Epithelial cell of esophagus (primary cell): ENCODE results near the gene LSG1.
A peak's percentile ranks its signal among the peaks of the same experiment; 100 is the strongest.

Experiments
- DNase-seq: peaks from one replicate; pipeline ENCODE4 v3.0.0; 2010; ENCODE audit warnings: low read depth
- H3K4me3 ChIP-seq: 2 replicates; pipeline ENCODE4 v1.5.1; 2011; ENCODE audit warnings: mild to moderate bottlenecking, low read length, control low read depth
- TF ChIP-seq, protein P1 (sequence below): IDR thresholded peaks from 2 replicates; pipeline ENCODE4 v1.5.1; 2011; ENCODE audit warnings: low read depth, mild to moderate bottlenecking, low read length, control low read depth, inconsistent platforms; ENCODE audit not compliant: insufficient read depth; ENCODE audit errors: missing control alignments

Gene LSG1

DNA sequence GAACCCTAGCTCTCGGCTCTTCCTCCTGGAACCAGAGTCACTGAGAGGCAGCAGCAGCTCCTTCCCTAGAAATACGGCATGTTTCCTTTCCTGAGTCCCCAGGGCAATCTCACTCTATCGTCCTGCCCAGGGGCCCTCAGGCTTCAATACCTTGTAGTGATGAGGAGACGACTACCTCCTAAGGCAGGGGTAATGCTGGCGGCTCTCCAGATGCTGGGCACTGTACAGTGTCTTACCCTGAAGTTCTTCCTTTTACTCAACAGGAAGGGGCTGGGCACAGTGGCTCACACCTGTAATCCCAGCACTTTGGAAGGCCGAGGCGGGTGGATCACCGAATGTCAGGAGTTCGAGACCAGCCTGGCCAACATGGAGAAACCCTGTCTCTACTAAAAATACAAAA, 52.2 kb downstream of the LSG1 start:
- no peak for DNase-seq
- H3K4me3 ChIP-seq: no peak overlapping the region
- TF ChIP-seq, protein P1, sequence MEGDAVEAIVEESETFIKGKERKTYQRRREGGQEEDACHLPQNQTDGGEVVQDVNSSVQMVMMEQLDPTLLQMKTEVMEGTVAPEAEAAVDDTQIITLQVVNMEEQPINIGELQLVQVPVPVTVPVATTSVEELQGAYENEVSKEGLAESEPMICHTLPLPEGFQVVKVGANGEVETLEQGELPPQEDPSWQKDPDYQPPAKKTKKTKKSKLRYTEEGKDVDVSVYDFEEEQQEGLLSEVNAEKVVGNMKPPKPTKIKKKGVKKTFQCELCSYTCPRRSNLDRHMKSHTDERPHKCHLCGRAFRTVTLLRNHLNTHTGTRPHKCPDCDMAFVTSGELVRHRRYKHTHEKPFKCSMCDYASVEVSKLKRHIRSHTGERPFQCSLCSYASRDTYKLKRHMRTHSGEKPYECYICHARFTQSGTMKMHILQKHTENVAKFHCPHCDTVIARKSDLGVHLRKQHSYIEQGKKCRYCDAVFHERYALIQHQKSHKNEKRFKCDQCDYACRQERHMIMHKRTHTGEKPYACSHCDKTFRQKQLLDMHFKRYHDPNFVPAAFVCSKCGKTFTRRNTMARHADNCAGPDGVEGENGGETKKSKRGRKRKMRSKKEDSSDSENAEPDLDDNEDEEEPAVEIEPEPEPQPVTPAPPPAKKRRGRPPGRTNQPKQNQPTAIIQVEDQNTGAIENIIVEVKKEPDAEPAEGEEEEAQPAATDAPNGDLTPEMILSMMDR: no peak

DNA sequence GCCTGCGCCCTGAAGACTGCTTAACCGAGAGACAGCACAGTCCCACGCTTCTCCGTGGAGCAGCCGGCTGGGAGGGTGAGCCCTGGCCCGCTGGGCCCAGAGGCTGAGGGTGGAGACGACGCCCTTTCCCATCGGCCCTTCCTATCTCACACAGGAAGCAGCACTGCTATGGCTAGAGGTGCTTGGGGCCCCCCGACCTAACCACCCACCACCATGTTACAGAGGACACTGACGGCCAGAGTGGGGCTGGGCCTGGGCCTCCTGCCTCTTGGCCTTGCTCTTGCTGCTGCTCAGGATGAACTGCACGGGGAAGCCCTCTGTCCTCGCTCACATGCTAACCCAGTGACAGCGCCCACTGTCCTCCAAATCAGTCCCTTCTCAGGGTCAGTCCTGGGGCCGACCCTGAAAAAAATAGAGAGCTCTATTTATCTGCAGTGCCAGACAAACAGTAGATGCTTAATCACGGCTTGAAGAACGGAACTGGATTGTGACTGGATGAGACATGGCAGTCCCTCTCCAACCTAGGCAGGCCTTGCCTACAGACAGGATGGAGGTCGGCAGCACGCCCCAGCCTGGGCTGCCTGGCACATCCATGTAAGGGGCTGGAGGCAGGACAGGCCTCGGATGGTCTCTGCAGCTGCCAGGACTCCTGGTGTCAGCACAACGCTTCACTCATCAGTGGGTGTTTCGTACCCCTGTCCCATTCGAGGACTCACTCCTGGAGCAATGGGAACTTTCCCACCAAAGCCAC, 53.0 kb downstream of the LSG1 start:
- TF ChIP-seq, protein P1: no peak

DNA sequence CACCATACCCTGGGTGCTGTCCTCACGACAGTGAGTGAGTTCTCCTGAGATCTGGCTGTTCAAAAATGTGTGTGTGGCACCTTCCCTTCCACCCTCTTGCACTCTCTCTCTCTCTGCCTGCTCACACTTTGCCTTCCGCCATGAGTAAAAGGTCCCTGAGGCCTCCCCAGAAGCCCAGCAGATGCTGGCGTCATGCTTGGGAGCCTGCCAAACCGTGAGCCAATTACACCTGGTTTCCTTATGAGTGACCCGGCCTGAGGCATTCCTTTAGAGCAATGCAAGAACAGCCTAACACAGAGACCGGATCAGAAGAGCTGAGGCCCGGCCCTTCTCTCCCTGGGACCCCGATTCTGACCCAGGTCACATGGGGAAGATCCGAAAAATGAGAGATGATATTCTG, 54.2 kb downstream of the LSG1 start:
- TF ChIP-seq, protein P1: no peak
- peak; percentile 68 for DNase-seq
- no peak overlapping the region for H3K4me3 ChIP-seq

More for the DNA sequence above, 53.0 kb downstream of the LSG1 start:
- DNase-seq: no peak
- H3K4me3 ChIP-seq: no peak overlapping the region

DNA sequence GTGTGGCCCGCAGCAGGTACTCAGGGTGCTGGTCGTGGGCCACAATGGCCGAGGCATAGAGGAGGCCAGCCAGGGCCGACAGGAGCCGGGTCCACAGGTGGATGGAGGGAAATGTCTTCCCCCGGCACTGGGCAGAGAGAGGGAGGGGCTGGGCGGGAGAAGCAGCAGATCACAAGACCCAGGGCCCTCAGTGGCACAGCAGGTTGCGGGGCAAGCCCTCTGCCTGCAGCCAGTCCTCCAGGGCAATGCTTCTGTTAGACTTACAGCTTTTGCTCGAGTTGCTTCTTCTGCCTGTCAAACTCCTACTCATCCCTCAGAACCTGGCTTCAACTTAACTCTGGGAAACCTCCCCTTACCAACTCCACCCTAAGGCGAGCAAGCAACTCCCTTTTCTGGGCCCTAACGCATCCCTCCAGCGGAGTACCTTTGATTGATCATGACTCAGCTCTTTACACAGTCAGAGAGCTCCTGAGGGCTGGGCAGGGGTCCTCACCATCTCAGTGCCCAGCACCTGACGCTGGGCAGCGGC, 54.8 kb downstream of the LSG1 start:
- no peak for DNase-seq

DNA sequence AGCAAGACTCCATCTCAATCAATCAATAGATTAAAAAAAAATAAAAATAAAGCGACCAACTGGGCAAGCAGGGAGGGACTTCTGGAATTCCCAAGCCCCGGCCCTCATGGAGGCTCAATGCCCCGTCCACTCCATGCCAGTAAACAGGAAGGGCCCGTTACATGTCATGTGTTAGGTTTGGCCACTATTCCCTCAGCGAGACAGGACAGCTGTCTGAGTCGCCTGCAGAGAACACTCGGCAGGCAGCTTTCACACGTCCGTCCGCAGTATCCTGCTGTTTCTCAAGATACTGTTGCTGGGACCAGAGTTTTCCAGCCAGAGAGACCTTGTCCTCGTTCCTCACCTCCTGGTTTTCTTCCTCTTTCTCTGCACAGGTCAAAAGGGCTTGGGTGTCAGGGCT, 56.8 kb downstream of the LSG1 start:
- TF ChIP-seq, protein P1: no peak

More for the DNA sequence above, 54.8 kb downstream of the LSG1 start:
- H3K4me3 ChIP-seq: no peak overlapping the region
- TF ChIP-seq, protein P1: no peak

DNA sequence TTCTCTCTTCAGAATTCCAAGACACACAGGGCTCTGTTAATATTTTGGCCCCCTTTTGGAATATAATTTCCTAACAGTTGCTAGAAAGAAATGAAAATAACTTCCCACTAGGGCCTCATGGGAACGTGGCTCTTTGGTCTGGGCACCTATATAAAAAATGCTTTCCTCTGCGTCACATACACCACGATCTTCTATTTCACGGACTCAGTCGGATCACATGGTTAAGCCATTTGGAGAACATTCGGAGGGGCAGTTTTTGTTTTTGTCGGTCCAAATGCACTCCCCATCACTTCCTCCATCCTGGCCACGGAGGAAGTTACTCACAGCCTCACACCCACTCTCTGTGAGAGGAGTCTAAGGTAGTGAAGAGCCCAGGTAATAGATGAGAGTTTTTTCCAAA, 59.8 kb downstream of the LSG1 start:
- TF ChIP-seq, protein P1: no peak
- no peak overlapping the region for H3K4me3 ChIP-seq

More for the DNA sequence above, 56.8 kb downstream of the LSG1 start:
- H3K4me3 ChIP-seq: no peak overlapping the region
- no peak for DNase-seq

DNA sequence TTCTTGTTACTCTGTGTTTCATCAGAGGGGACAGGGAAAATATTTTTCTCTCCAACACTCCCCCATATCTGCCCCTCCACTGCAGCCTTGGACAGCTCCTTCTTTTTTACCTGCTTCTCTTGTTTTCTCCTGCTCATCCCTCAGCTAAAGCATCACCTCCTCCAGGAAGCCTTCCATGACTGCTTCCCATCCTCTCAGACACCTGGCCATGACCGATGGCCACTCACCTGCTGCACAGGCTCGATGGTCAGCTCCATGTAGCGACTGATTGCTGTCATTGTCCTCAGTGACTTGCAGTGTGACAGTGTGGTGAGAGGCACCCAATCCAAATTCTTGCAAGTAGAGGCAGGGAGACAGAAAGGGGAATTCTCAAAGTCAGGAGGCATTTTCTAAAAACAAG, 61.3 kb downstream of the LSG1 start:
- DNase-seq: no peak
- no peak overlapping the region for H3K4me3 ChIP-seq
- TF ChIP-seq, protein P1: no peak

More for the DNA sequence above, 59.8 kb downstream of the LSG1 start:
- no peak for DNase-seq
